Thyroid gland (tissue), 4 donors: ENCODE measurements around the gene CEP19. TPM values are rescaled to one million over a fixed set of nuclear protein-coding genes. Genes with fewer than 3 reads are reported as not detected.

Source experiments
- DNase-seq, 2 donors: peaks; one replicate each; pipeline ENCODE4 v3.0.0-alpha.2; 2019
- H3K27ac ChIP-seq, 3 donors: fragments of 200-600 bp; sonication (generic); 1 replicate in 2 of 3; 2 replicates in 1 of 3; pipeline ENCODE4 v1.5.1; 2016 to 2019; ENCODE audit warnings: mild to moderate bottlenecking in 1 of 3, moderate library complexity in 1 of 3
- H3K27me3 ChIP-seq: fragments of 200-600 bp; sonication (generic); one replicate; pipeline ENCODE4 v1.5.1; 2019
- H3K36me3 ChIP-seq, 2 donors: fragments of 200-600 bp; sonication (generic); one replicate each; pipeline ENCODE4 v1.5.1; 2016 to 2019
- H3K4me1 ChIP-seq, 2 donors: fragments of 200-600 bp; sonication (generic); one replicate each; pipeline ENCODE4 v1.5.1; 2017 to 2019
- H3K4me3 ChIP-seq, 3 donors: fragments of 200-600 bp; sonication (generic); replicated peaks in 1 of 3; 1 replicate in 2 of 3; 2 replicates in 1 of 3; pipeline ENCODE4 v1.5.1; 2016; ENCODE audit warnings: mild to moderate bottlenecking in 1 of 3
- H3K9me3 ChIP-seq: fragments of 200-600 bp; sonication (generic); one replicate; pipeline ENCODE4 v1.5.1; 2017
- CTCF ChIP-seq, 6 experiments: fragments of 200-600 bp in 3 of 6; fragments of 450-650 bp in 3 of 6; sonication (generic) in 3 of 6; IDR thresholded peaks; one replicate each; pipeline ENCODE4 v1.5.1; 2016 to 2019; ENCODE audit warnings: antibody characterized with exemption in 6 of 6, mild to moderate bottlenecking in 2 of 6, inconsistent platforms in 1 of 6, moderate library complexity in 1 of 6
- POLR2A ChIP-seq, 2 donors: fragments of 450-650 bp; IDR thresholded peaks; one replicate each; pipeline ENCODE4 v1.6.1; 2017; ENCODE audit warnings: antibody characterized with exemption in 2 of 2, mild to moderate bottlenecking in 2 of 2, moderate library complexity in 1 of 2
- WGBS, 2 donors: methylation state at CpG; one replicate each; pipeline ENCODE4 v1.1.5; 2017; 5-methylcytosine and 5-hydroxymethylcytosine counted together
- intact Hi-C: fragments of 100-400 bp; cut with DNase I; formaldehyde crosslinking; loops from one replicate; pipeline ENCODE4 v1.15.1; 2023
- small RNA-seq: library from RNA; depleted of rRNA; stranded (forward); fragments of <200 nt; gene quantifications from one replicate; pipeline ENCODE3, GENCODE V24; 2016
- total RNA-seq, 4 donors: library from RNA; depleted of rRNA; stranded (reverse); fragments of >200 nt; gene quantifications; one replicate each; pipeline ENCODE4 v1.2.3, GENCODE V29; 2016

Gene CEP19
- total RNA-seq, 4 donors from 2014 or later, result 1.2 to 5.2 (median 3.8) TPM

GRCh38 chr3:196660381-196661166 is 51.5 kb downstream of the CEP19 start:
- Histone ChIP-seq H3K27ac (no peak overlapping the region), H3K4me1 (peaks cover 0 to 10% of the 10 kb centered on the region in 2 donors), H3K4me3 (no peak overlapping the region), H3K9me3 (no peaks in the 10 kb centered on the region), H3K27me3 (no peaks in the 10 kb centered on the region), H3K36me3 (no peaks in the 10 kb centered on the region)
- intact Hi-C loops, result no loop called here
- DNase-seq, result peak; percentile 54 to 56
- TF ChIP-seq CTCF (IDR thresholded peaks at IDR 0.05) (no peak), POLR2A (IDR thresholded peaks at IDR 0.05) (no peak)
- WGBS, 2 donors, result 53 to 92% methylated on average over 5 to 10 of the region's 32 CpGs

GRCh38 chr3:196659901-196660351 is 52.1 kb downstream of the CEP19 start:
- Histone ChIP-seq H3K27me3 (no peaks in the 10 kb centered on the region), H3K27ac (no peak overlapping the region), H3K4me3 (no peak overlapping the region), H3K4me1 (peaks cover 0 to 14% of the 10 kb centered on the region in 2 donors), H3K36me3 (no peaks in the 10 kb centered on the region), H3K9me3 (no peaks in the 10 kb centered on the region)
- intact Hi-C loops, result no loop called here
- WGBS, 2 donors, result 92 to 96% methylated on average over 16 to 25 of the region's 35 CpGs
- no peak for DNase-seq
- no peak for TF ChIP-seq CTCF (IDR thresholded peaks at IDR 0.05)
- TF ChIP-seq POLR2A (IDR thresholded peaks at IDR 0.05), result no peak

Small RNA genes within 50 kb of the gene (small RNA-seq; reads per million reads assigned to genes)
- gene RNU4-89P (not detected), gene RNU6-646P (not detected)

Other genes starting within 250 kb of the CEP19 start
- gene RNF168, start 208.5 kb downstream of the CEP19 start, total RNA-seq, result 10 to 100 TPM; 14.7 to 21.3 (median 17.9) TPM
- not detected for gene SMCO1, start 196.9 kb downstream of the CEP19 start, total RNA-seq
- gene WDR53, start 143.7 kb downstream of the CEP19 start, total RNA-seq, result 10 to 100 TPM in 1 of 4 donors, 1 to 10 TPM in 3; 3.7 to 13.0 (median 4.4) TPM
- gene FBXO45, start 143.6 kb downstream of the CEP19 start, total RNA-seq, result 1 to 10 TPM; 4.0 to 8.9 (median 5.7) TPM
- gene NRROS, start 72.6 kb downstream of the CEP19 start, total RNA-seq, result 1 to 10 TPM; 1.2 to 3.9 (median 1.7) TPM
- gene PIGX, start 127 bp upstream of the CEP19 start, total RNA-seq, result 10 to 100 TPM; 23.1 to 40.6 (median 31.3) TPM
- gene PAK2, start 27.6 kb upstream of the CEP19 start, total RNA-seq, result 10 to 100 TPM; 29.9 to 43.8 (median 39.0) TPM
- 10 to 100 TPM; 37.4 to 67.2 (median 50.9) TPM for gene SENP5, start 155.7 kb upstream of the CEP19 start, total RNA-seq
- 10 to 100 TPM; 42.4 to 61.3 (median 53.6) TPM for gene NCBP2, start 230.3 kb upstream of the CEP19 start, total RNA-seq